GM15510 (cell line): Measurements from ENCODE around the gene TICRR.

ENCODE experiments used
- POLR2A ChIP-seq: IDR thresholded peaks from 3 replicates; pipeline ENCODE4 v1.6.1; 2011; ENCODE audit warnings: borderline replicate concordance; ENCODE audit not compliant: insufficient read length; ENCODE audit errors: extremely low read depth

The TICRR gene

DNA sequence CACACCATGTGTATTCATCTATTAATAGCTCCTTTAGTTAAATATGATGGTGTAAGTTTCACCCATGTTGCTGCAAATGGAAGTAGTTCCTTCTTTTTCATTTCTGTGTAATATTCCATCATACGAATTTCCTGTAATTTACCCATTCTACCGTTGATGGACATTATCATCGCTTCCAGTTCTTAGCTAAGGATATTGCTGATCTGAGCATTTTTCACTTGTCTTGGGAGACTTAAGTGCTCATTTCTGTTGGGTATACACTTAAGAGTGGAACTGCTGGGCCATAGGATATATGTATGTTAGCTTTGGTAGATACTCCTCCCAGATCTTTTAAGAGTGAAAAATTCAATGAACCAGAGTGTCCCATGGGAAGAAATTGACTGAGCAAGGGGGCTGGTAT lies 92.9 kb downstream of the TICRR start:
- TF ChIP-seq POLR2A = no peak

DNA sequence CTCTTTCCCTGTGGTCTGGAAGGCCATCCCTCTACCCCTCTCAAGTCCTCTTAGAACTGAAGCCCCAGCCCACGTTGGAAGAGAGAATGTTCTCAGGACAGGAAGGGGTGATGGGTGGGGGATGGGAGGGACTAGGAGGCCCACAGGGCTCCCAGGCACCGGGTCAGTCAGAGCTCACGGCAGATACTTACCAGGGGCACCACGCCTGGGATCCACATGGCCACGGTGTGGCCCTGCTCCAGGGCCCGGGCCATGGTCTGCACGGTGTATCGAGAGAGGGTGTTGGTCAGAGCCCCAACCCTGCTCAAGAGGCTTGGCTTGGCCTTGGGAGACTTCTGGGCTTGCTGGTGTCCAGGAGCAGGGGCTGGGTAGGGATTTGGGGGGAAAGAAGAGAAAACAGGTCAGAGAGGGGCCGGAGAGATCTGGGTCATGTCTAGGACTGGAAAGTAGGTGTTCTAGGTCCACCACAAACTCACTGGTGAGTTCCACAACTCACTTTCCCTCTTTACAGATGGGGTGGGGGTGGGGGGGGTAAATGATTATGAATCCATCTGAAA lies 94.1 kb downstream of the TICRR start:
- no peak for TF ChIP-seq POLR2A

- no peak for TF ChIP-seq POLR2A
Observed at GRCh38 chr15:89669941-89670340, 94.7 kb downstream of the TICRR start.

DNA sequence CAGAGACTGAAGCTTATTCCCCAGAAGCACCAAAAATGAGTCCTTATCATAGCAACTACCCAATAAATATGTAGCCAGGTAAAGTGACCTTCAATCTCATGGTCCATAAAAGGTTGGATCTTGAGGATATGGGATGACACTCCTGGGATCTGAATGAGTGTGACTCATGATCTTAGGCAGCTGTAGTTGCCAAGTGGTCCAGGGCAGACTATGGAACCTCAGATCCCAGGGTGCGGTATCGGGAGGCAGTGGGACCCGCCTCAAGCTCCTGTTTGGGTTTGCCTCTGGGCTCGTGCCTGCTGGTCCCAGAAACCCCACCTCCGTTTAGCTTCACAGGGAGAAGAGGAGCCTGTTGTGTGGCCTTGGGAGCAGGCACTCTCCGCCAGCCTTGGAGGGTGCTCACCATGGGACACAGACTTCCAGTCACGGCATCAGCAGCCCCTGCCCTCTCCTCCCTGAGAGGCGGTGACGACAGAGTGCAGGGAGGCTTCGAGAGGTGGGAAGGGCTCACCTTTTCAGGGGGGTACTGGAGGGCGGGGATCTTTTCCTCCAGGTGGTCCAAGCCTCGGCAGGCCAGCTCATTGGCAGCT lies 95.8 kb downstream of the TICRR start:
- no peak for TF ChIP-seq POLR2A

DNA sequence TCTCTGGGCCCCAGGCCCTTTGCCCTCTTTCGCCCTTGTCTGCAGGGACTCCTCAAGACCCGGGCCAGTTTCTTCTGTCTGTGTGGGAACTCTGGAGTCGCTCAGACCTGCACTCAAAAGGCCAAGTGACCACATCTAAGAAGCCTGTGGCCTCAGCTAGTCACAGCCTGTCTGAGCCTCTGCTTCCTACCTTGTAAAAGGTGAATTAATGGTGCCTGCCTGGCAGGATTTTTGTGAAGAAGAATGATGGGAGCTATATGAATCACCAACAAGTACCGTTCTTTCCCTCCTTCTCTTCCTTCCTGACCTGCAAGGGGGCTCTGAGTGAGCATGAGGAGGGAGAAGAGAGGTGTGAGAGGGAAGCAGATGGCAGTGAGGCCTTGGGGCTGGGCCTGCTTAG lies 96.4 kb downstream of the TICRR start:
- TF ChIP-seq POLR2A = no peak

GRCh38 chr15:89672221-89673164 lies 97.2 kb downstream of the TICRR start:
- no peak for TF ChIP-seq POLR2A

- TF ChIP-seq POLR2A = no peak
Observed at GRCh38 chr15:89673165-89673512, 97.9 kb downstream of the TICRR start.

DNA sequence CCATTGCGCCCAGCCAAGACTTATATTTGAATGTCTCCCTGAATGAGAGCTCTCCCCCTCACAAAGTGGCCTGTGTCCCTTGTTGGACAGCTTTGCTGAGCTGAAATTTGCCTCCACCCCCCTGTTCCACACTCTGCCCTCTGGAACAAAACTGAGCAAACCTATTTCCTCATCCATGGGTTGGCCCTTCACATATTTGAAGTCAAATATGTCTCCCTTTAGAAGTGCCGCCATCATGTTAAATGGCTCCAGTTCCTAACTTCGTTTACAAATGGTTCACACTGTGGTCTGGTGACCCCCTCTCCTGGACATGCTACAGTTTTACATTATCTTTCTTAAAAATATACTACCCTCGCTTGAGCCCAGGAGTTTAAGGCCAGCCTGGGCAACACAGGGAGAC lies 99.3 kb downstream of the TICRR start:
- TF ChIP-seq POLR2A = no peak

GRCh38 chr15:89675606-89676005 lies 100.3 kb downstream of the TICRR start:
- no peak for TF ChIP-seq POLR2A

- TF ChIP-seq POLR2A = no peak
Observed at GRCh38 chr15:89677381-89677780, 102.1 kb downstream of the TICRR start.
